NCI-H2029 treated with DMSO at 0.1 percent for 48 hours (cell line): Measurements from ENCODE around the gene PEDS1.
"Not testable (repeated sequence)": the region's sequence is repeated elsewhere in the genome, so short reads cannot be mapped to it uniquely, and the experiment has no call there.

Experiments used
- DNase-seq: peaks from one replicate; lab custom pipeline; 2025; lab: John Stamatoyannopoulos, UW

The PEDS1 gene

GRCh38 chr20:50190251-50191064, 36.9 kb upstream of the PEDS1 start, which contains the start of gene CEBPB:
Gene CEBPB, plus strand, starts transcription at chr20:50190830. Its CDS starts 204 bp downstream, at chr20:50191034.
- DNase-seq = peak; percentile 28

DNA sequence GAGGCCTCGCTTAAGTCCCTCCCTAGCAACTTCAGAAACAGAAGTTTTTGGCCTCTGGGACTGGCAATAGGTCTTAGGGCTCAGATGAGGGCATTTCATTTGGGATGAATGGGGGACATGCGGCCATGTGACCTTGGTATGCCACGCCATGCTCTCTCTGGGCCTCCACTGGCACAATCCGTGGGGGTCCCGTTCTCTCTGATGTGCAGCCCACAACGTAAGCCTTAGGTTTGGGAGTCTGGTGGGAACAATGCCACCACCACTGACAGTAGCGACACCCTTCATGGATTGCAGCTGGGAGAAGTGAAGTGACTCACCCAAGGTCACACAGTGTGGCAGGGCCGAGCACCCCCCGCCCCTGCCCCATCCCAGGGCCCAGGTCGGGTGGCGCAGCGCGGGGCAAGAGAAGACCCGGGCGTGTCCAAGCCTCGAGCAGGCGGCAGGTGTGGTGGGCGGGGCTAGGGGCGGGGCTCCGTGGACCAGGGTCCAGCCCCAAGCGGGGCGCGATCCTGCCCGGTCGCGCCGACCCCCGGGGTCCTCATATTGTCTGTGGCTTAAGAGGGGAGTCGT, 36.2 kb upstream of the PEDS1 start:
- no peak for DNase-seq

GRCh38 chr20:50188879-50189680, 35.6 kb upstream of the PEDS1 start:
- DNase-seq = no peak

GRCh38 chr20:50188287-50188688, 34.8 kb upstream of the PEDS1 start:
- no peak for DNase-seq

GRCh38 chr20:50187403-50188051, 34.0 kb upstream of the PEDS1 start:
- no peak for DNase-seq

DNA sequence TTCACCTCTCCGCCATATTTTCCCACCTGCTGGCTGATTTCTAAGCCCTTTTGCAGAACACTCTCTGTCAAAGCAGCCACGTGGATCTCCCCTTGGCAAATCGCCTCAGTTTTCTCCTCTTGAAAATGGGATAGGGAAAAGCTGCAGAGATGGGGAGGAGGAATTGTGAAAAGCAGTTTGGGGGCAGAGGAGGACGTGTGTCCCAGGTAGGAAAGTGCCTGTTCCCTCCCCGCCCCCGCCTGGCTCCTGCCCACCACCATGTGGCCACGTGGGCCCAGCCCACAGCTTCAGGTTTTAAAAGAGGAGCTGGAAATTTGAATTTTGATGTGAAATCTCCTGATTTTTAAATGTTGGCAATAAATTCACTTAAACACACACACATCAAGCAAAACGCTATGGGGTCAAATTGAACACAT, 33.5 kb upstream of the PEDS1 start:
- DNase-seq = no peak

- peak; percentile 61 for DNase-seq
Measured at GRCh38 chr20:50186151-50186885, 32.8 kb upstream of the PEDS1 start.

DNA sequence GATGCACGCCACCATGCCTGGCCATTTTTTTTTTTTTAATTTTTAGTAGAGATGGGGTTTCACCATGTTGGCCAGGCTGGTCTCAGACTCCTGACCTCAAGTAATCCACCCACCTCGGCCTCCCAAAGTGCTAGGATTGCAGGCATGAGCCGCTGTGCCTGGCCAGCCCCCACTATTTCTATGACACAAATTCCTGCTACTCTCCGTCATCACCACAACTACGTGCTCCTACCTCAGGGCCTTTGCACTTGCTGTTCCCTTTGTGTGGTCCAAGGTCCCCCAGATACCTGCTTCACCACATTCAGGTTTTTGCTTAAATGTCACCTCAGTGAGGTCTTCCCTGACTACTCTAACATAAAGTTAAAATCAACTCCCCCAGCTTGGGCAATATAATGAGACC, 31.9 kb upstream of the PEDS1 start:
- no peak for DNase-seq

DNA sequence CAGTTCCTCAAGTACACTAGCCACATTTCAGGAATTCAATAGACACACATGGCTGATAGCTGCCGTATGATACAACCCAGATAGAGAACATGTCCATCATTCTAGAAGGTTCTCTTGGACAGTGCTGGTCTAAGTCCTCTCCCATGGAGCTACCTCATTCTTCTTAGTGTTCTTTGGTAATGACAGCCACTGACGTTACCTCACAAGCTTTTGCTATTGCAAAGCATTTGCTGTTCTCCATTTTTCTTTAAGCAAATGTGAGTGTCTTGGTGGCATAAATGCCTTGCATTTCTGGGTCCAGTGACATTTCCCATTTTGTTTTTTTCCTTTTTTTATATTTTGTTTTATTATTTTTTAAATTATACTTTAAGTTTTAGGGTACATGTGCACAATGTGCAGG, 28.8 kb upstream of the PEDS1 start:
- no peak for DNase-seq

DNA sequence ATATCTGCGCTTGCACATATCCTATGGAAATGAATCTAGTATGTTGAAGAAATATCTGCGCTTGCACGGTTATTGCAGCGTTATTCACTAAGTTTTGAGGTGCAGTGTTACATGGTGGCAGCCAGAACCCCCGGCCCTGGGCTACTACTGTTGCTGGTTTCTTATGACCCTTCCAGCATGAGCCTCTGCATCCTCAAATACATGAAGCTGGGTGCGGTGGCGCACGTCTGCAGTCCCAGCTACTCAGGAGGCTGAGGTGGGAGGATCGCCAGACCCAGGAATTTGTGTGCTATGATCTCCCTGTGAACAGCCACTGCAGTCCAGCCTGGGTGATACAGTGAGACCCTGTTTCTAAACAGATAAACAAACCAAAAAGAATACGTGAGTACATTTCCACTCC, 27.8 kb upstream of the PEDS1 start:
- no peak for DNase-seq

DNA sequence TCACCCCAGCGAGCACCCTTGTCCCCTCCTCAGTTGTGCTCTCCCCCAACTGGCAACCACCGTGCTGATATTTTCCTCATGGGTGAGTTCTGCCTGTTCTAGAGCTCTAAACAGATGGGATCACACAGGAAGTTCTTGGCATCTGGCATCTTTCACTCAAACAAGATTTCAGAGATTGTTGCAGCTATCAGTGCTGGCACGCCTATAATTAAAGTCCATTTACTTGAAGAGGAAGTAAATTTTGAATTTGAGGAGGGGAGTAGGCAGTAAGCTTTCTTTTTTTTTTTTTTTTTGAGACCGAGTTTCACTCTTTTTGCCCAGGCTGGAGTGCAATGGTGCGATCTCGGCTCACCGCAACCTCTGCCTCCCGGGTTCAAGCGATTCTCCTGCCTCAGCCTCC, 25.1 kb upstream of the PEDS1 start:
- DNase-seq = not testable (repeated sequence)

- no peak for DNase-seq
Measured at GRCh38 chr20:50175938-50176933, 22.7 kb upstream of the PEDS1 start.

DNA sequence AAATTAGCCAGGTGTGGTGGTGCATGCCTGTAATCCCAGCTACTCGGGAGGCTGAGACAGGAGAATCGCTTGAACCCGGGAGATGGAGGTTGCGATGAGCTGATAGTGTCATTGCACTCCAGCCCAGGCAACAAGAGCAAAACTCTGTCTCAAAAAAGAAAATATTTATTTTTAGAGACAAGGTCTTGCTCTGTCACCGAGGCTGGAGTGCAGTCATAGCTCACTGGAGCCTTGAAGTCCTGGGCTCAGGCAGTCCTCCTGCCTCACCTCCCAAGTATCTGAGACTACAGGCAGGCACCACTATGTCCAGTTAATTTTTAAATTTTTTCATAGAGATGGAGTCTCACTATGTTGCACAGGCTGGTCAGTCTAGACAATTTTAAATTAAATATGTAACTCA, 20.9 kb upstream of the PEDS1 start:
- no peak for DNase-seq

DNA sequence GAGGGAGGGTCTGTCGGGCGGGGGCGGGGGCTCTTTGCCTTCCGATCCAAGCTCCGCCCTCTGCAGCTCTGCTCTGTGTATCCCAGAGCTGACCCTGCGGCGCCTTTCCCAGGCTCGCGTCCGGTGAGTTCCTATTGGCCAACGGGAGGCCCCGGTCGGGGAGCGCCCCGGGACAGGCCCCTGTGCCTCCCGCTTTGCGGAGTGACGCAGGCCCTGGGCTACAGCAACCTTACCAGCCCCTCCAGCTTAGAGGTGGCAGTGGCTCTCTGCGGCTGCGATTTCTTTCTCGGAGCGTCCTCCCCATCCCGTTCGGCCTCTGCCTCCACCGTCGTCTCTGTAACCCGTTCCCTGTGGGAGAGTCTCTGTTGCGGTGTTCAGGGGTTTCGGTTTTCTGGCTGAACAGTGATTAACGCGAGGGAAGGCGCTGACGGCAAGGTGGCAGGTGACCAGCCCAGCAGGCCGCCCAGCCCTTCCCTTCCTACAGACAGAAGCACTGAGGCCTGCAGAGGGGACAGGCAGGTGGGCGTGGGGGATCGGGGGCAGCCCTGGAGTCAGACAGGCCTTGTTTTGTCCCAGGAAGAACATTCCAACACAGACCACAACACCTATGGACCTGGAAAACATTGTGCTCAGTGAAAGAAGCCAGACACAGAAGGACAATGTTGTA, 19.0 kb upstream of the PEDS1 start:
- DNase-seq = no peak

DNA sequence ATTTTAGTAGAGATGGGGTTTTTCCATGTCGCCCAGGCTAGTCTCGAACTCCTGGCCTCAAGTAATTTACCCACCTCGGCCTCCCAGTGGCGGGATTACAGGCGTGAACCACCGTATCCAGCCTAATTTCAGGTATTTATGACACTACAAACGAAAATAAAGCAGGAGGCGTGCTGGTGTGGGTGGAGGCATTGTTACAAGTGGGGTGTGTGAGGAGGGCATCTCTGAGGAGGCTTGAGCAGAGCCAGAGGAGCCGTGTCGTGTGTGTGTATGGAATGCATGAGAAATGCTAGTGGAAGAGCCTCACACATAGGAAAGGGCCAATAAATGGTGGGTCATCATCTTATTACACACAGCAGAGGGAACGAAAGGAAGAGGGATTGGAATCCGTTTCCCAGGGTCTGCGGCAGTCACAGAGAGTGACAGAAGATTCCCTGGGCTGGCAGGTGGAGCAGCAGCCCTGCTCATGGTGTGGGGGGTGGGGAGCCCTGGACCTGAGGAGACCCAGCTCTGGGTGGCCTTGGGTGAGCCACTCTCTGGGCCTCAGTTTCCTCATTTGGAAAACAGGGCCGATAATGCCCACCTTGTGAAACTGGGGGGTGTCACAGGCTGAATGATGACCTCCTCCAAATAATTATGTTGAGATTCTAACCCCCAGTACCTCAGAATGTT, 17.2 kb upstream of the PEDS1 start:
- DNase-seq = no peak

DNA sequence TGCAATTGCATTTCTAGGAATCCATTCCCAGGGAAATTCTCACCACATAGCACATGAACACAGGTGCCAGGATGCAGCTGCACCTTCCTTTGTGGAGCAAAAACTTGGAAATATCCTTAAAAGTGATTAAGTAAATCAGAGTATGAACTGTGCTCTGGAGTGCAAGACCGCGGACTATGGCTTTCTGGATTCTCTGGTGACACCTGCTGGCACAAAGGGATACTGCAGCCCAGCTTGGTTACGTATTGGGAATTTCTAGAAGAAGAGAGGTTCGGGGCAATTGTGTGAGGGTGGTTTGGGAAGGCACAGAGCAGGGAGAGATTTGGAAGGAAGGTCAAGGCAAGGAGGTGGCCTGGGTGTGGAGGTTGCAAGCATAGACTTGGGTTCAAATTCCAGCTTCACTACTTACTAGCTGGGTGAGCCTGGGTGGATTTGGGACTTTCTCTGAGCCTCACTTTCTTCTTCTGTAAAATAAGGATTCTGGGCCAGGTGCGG, 15.9 kb upstream of the PEDS1 start:
- peak; percentile 76 for DNase-seq

DNA sequence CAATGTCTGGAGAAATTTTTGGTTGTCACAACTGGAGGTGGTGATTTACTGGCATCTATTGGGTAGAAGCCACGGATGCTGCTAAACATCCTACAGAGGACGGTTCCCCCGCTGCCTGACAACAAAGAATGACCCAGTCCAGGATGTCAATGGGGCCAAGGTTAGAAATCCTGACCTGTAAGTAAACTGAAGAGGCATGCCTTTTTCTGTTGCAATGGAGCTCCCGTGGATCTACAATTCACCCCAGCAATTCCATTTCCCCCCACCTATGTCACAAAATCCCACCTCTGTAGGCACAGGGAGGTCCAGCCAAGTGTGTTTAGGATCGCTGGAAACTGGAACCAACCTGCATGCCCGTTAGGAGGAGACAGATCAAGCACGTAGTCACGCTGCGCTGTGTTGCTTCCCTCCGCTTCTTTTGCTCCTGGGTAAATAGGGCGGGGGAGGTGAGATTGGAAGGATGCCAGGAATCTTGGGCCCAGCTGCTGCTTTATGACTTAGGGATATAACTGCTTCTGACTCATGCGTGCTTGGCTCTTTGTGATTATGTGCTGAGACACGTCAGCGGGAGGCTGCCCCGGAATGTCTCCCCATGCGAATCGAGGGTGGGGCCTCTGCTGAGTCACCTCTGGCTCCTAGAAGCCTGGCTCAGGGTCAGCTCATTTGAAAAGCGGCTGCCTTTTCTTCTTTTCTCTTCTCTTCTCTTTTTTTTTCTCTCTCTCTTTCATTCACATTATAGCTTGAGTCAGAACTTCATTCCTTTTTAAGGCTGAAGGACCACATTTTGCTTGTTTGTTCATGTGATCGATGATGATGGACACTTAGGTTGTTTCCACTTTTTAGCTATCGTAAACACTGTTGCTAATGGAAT, 12.4 kb upstream of the PEDS1 start:
- peak; percentile 96 for DNase-seq
